ENCODE results near the gene HPS6. TPM values are rescaled to one million over a fixed set of nuclear protein-coding genes. Genes with fewer than 3 reads are reported as not detected.
A peak's percentile ranks its signal among the peaks of the same experiment; 100 is the strongest.

Gene HPS6
- total and polyA plus RNA-seq, 9 of the 15 experiments (the other 6 are each of a cell fraction or from before 2014, with no cell fraction given): 0.45 to 14.0 (median 4.5) TPM

DNA sequence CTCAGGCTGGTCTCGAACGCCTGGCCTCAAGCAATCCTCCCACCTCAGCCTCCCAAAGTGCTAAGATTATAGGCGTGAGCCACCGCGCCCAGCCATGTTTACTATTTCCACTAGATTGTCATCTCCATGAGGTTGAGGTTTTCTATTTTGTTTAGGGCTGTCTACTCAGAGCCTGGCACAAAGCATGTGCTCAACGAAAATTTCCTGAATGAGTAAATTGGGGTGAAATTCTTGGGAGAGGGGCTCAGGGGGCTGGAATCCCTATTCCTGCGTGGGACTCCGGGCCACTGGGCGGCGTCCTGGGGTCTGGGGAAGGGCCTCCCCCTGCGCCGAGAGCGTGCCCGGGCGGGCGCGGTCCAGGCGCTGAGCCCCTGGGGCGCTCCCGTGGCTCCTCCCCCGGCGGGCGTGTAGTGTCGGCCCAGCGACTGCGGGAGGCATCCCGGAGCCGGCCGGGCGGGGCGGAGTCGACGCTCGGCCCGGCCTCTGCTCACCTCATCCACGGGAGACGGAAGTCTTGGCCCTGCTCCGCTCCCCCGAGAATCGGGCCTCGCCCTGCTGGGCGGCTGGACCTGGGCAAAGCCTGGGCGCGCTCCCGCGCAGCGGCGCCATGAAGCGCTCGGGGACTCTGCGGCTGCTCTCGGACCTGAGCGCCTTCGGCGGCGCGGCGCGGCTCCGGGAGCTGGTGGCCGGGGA lies at the start of gene HPS6 (continued):
- TF ChIP-seq, protein P1, sequence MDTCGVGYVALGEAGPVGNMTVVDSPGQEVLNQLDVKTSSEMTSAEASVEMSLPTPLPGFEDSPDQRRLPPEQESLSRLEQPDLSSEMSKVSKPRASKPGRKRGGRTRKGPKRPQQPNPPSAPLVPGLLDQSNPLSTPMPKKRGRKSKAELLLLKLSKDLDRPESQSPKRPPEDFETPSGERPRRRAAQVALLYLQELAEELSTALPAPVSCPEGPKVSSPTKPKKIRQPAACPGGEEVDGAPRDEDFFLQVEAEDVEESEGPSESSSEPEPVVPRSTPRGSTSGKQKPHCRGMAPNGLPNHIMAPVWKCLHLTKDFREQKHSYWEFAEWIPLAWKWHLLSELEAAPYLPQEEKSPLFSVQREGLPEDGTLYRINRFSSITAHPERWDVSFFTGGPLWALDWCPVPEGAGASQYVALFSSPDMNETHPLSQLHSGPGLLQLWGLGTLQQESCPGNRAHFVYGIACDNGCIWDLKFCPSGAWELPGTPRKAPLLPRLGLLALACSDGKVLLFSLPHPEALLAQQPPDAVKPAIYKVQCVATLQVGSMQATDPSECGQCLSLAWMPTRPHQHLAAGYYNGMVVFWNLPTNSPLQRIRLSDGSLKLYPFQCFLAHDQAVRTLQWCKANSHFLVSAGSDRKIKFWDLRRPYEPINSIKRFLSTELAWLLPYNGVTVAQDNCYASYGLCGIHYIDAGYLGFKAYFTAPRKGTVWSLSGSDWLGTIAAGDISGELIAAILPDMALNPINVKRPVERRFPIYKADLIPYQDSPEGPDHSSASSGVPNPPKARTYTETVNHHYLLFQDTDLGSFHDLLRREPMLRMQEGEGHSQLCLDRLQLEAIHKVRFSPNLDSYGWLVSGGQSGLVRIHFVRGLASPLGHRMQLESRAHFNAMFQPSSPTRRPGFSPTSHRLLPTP (IDR thresholded peaks at IDR 0.05; ENCODE audit: borderline replicate concordance, extremely low read depth, insufficient read length): no peak
- no peak for TF ChIP-seq EGR1 (conservative IDR thresholded peaks at IDR 0.05)
- TF ChIP-seq NONO (IDR thresholded peaks at IDR 0.05; ENCODE audit: low read depth in 2 of 2, low read length in 1 of 2): peak in 1 of 2 experiments; percentile 73; a peak in 2 of 4 replicates
- TF ChIP-seq POLR2B (IDR thresholded peaks at IDR 0.05; ENCODE audit: low read depth, partially characterized antibody): peak; percentile 55
- 0 out of 2 replicates have a peak, but pooled peaks have one; percentile 13 for TF ChIP-seq MXI1 (IDR thresholded peaks at IDR 0.05; ENCODE audit: low read depth, low read length)
- TF ChIP-seq, protein P2, sequence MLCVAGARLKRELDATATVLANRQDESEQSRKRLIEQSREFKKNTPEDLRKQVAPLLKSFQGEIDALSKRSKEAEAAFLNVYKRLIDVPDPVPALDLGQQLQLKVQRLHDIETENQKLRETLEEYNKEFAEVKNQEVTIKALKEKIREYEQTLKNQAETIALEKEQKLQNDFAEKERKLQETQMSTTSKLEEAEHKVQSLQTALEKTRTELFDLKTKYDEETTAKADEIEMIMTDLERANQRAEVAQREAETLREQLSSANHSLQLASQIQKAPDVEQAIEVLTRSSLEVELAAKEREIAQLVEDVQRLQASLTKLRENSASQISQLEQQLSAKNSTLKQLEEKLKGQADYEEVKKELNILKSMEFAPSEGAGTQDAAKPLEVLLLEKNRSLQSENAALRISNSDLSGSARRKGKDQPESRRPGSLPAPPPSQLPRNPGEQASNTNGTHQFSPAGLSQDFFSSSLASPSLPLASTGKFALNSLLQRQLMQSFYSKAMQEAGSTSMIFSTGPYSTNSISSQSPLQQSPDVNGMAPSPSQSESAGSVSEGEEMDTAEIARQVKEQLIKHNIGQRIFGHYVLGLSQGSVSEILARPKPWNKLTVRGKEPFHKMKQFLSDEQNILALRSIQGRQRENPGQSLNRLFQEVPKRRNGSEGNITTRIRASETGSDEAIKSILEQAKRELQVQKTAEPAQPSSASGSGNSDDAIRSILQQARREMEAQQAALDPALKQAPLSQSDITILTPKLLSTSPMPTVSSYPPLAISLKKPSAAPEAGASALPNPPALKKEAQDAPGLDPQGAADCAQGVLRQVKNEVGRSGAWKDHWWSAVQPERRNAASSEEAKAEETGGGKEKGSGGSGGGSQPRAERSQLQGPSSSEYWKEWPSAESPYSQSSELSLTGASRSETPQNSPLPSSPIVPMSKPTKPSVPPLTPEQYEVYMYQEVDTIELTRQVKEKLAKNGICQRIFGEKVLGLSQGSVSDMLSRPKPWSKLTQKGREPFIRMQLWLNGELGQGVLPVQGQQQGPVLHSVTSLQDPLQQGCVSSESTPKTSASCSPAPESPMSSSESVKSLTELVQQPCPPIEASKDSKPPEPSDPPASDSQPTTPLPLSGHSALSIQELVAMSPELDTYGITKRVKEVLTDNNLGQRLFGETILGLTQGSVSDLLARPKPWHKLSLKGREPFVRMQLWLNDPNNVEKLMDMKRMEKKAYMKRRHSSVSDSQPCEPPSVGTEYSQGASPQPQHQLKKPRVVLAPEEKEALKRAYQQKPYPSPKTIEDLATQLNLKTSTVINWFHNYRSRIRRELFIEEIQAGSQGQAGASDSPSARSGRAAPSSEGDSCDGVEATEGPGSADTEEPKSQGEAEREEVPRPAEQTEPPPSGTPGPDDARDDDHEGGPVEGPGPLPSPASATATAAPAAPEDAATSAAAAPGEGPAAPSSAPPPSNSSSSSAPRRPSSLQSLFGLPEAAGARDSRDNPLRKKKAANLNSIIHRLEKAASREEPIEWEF (CRISPR knock-in tag; IDR thresholded peaks at IDR 0.05): no peak
- no peak for TF ChIP-seq ZNF263 (CRISPR knock-in tag; IDR thresholded peaks at IDR 0.05; ENCODE audit: borderline replicate concordance)
- TF ChIP-seq, protein P3, sequence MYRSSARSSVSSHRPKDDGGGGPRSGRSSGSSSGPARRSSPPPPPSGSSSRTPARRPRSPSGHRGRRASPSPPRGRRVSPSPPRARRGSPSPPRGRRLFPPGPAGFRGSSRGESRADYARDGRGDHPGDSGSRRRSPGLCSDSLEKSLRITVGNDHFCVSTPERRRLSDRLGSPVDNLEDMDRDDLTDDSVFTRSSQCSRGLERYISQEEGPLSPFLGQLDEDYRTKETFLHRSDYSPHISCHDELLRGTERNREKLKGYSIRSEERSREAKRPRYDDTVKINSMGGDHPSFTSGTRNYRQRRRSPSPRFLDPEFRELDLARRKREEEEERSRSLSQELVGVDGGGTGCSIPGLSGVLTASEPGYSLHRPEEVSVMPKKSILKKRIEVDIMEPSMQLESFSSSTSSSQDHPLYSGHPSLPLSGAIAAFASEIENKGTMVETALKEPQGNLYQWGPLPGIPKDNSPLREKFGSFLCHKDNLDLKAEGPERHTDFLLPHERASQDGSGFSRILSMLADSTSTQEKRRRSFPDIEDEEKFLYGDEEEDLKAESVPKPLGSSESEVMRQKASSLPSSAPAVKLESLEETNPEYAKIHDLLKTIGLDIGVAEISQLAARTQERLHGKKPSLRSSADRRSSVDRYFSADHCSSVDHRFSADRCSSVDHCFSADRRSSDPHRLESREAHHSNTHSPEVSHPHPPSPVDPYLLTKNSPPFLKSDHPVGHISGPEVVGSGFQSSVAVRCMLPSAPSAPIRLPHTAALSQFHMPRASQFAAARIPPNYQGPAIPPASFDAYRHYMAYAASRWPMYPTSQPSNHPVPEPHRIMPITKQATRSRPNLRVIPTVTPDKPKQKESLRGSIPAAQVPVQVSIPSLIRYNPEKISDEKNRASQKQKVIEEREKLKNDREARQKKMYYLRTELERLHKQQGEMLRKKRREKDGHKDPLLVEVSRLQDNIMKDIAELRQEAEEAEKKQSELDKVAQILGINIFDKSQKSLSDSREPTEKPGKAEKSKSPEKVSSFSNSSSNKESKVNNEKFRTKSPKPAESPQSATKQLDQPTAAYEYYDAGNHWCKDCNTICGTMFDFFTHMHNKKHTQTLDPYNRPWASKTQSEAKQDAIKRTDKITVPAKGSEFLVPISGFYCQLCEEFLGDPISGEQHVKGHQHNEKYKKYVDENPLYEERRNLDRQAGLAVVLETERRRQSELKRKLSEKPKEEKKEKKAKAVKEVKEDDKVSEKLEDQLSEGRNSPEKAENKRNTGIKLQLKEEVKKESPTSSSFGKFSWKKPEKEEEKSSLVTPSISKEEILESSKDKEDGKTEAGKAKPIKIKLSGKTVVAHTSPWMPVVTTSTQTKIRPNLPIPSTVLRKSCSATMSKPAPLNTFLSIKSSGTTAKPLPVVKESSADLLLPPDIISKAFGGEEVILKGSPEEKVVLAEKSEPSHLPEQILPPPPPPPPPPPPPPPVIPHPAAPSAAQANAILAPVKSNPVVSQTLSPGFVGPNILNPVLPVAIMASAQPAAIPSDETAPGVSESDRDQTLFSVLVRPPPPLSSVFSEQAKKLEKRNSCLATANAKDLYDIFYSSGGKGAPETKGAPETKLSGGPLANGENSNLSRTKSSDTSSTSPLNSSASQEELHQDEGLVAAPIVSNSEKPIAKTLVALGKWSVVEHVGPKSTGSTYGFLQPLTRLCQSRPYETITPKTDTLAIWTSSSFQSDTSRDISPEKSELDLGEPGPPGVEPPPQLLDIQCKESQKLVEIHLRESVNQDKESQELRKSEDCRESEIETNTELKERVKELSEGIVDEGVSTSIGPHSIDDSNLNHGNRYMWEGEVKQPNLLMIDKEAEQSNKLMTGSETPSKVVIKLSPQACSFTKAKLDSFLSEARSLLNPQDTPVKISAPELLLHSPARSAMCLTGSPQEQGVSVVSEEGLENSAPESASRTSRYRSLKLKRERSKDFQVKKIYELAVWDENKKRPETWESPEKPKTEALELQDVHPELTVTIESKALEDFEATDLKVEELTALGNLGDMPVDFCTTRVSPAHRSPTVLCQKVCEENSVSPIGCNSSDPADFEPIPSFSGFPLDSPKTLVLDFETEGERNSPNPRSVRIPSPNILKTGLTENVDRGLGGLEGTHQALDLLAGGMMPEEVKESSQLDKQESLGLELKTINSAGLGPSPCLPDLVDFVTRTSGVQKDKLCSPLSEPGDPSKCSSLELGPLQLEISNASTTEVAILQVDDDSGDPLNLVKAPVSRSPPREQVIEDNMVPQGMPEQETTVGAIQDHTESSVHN (IDR thresholded peaks at IDR 0.05; ENCODE audit: borderline replicate concordance in 1 of 2, low read depth in 1 of 2): no peak
- no peak for TF ChIP-seq CBFA2T2 (conservative IDR thresholded peaks at IDR 0.05)

All from K562 (cell line).